CD4-positive, alpha-beta T cell (primary cell): ENCODE data around the gene DNAH6. TPM values are rescaled to one million over a fixed set of nuclear protein-coding genes. Genes with fewer than 3 reads are reported as not detected.
"Not testable (repeated sequence)": the region's sequence is repeated elsewhere in the genome, so short reads cannot be mapped to it uniquely, and the experiment has no call there.

Source experiments
- ATAC-seq: fragments of 200-7000 bp; cut with Tn5 transposase; one replicate; pipeline ENCODE4 v1.10.0; 2022; ENCODE audit warnings: mild to moderate bottlenecking; ENCODE audit not compliant: poor library complexity
- CTCF ChIA-PET: fragments of 350-600 bp; sonication (Branson Sonifier 250); formaldehyde crosslinking; loops from one replicate; lab custom pipeline; 2021; ENCODE audit warnings: antibody characterized with exemption, inconsistent platforms; lab: Charles Lee
- POLR2A ChIA-PET: fragments of 350-600 bp; sonication (Branson Sonifier 250); formaldehyde crosslinking; loops from one replicate; lab custom pipeline; 2021; ENCODE audit warnings: antibody characterized with exemption, inconsistent platforms; lab: Charles Lee
- DNase-seq, 14 experiments: peaks; one replicate each; pipeline ENCODE4 v3.0.0-alpha.2; 2013 to 2020; ENCODE audit warnings: mixed read lengths in 2 of 14
- H3K27ac ChIP-seq, 2 donors: one replicate each; pipeline versions ENCODE4 v1.5.1 to v1.7.0; 2013; ENCODE audit warnings: low read length in 2 of 2, low read depth in 1 of 2, mild to moderate bottlenecking in 1 of 2
- H3K27me3 ChIP-seq, 2 experiments: 1 replicate in 1 of 2; 2 replicates in 1 of 2; pipeline versions ENCODE4 v1.6.1 to v1.7.0; 2013; ENCODE audit warnings: low read length in 2 of 2, control low read depth in 1 of 2, mild to moderate bottlenecking in 1 of 2, moderate library complexity in 1 of 2; ENCODE audit not compliant: insufficient read depth in 2 of 2, control insufficient read depth in 1 of 2
- H3K36me3 ChIP-seq: one replicate; pipeline ENCODE4 v1.6.1; 2013; ENCODE audit warnings: low read length, control low read depth; ENCODE audit not compliant: insufficient read depth
- H3K4me1 ChIP-seq: one replicate; pipeline ENCODE4 v1.6.1; 2013; ENCODE audit warnings: low read length, control low read depth; ENCODE audit not compliant: insufficient read depth
- H3K4me3 ChIP-seq: one replicate; pipeline ENCODE4 v1.5.1; 2013; ENCODE audit warnings: mild to moderate bottlenecking, low read length, moderate library complexity
- H3K9me3 ChIP-seq, 2 experiments: 1 replicate in 1 of 2; 2 replicates in 1 of 2; pipeline versions ENCODE4 v1.6.1 to v1.7.0; 2013; ENCODE audit warnings: low read length in 2 of 2, mild to moderate bottlenecking in 2 of 2, control low read depth in 1 of 2, moderate library complexity in 1 of 2; ENCODE audit not compliant: control insufficient read depth in 1 of 2, insufficient read depth in 1 of 2
- H3K27ac Mint-ChIP-seq: one replicate; pipeline ENCODE4 v1.8.0; 2020; ENCODE audit warnings: mixed read lengths
- H3K27me3 Mint-ChIP-seq: one replicate; pipeline ENCODE4 v1.8.0; 2021; ENCODE audit warnings: mixed read lengths
- H3K36me3 Mint-ChIP-seq: one replicate; pipeline ENCODE4 v1.8.0; 2021; ENCODE audit warnings: low read depth, mixed read lengths
- H3K4me1 Mint-ChIP-seq: one replicate; pipeline ENCODE4 v1.8.0; 2021; ENCODE audit warnings: low read depth, mixed read lengths
- H3K4me3 Mint-ChIP-seq: one replicate; pipeline ENCODE4 v1.8.0; 2020; ENCODE audit warnings: mild to moderate bottlenecking, mixed read lengths
- H3K9me3 Mint-ChIP-seq: one replicate; pipeline ENCODE4 v1.8.0; 2020; ENCODE audit warnings: mixed read lengths
- intact Hi-C, 2 experiments: fragments of 100-400 bp; cut with DNase I in 1 of 2; cut with micrococcal nuclease in 1 of 2; formaldehyde crosslinking; loops; one replicate each; pipeline versions ENCODE4 v1.15.1 to v1.9.0; 2023 to 2025; cut with DNase I, micrococcal nuclease
- polyA plus RNA-seq, 2 donors: library from polyadenylated mRNA; unstranded; fragments of 120-200 nt; gene quantifications; one replicate each; pipeline ENCODE4 v1.2.1, GENCODE V29; 2013
- total RNA-seq, 174 experiments: library from RNA in 2 of 174; stranded (reverse) in 2 of 174; gene quantifications; one replicate each; pipeline ENCODE4 v1.2.3 and lab custom pipeline; 2021 to 2026
- TF ChIP-seq, protein P1 (sequence below): fragments of 200-600 bp; IDR thresholded peaks from one replicate; pipeline ENCODE4 v1.8.0; 2022; ENCODE audit warnings: antibody characterized with exemption, mild to moderate bottlenecking

The DNAH6 gene
- total RNA-seq: 1 to 10 TPM in 1 of 2 experiments, under 1 TPM in 1; 0.59 to 1.2 TPM
- 0.58 TPM for polyA plus RNA-seq (2013, experiment 1 of 2)
- polyA plus RNA-seq (2013, experiment 2 of 2): 0.53 TPM
- total RNA-seq (lab: John Stamatoyannopoulos, UW): 0 to 15.3 (median 2.8) reads per million in 172 experiments

GRCh38 chr2:84516234-84516986 lies at the start of gene DNAH6:
TSS of gene DNAH6 (plus strand) at chr2:84516498. CDS start at chr2:84517827, 1,329 bp downstream.
- Histone ChIP-seq H3K4me3 (peak within 1 kb of the TSS; percentile 64), H3K4me1 (peaks cover 13% of the 10 kb centered on the region), H3K27me3 (no peaks in the 10 kb centered on the region), H3K36me3 (no peaks in the 10 kb centered on the region), H3K9me3 (peaks cover 0 to 1% of the 10 kb centered on the region in 2 experiments), H3K27ac (peak within 1 kb of the TSS; percentile 14 to 26)
- peak within 1 kb of the TSS; percentile 90 for H3K4me3 Mint-ChIP-seq
- peak within 1 kb of the TSS; percentile 73 for H3K27ac Mint-ChIP-seq
- TF ChIP-seq, protein P1, sequence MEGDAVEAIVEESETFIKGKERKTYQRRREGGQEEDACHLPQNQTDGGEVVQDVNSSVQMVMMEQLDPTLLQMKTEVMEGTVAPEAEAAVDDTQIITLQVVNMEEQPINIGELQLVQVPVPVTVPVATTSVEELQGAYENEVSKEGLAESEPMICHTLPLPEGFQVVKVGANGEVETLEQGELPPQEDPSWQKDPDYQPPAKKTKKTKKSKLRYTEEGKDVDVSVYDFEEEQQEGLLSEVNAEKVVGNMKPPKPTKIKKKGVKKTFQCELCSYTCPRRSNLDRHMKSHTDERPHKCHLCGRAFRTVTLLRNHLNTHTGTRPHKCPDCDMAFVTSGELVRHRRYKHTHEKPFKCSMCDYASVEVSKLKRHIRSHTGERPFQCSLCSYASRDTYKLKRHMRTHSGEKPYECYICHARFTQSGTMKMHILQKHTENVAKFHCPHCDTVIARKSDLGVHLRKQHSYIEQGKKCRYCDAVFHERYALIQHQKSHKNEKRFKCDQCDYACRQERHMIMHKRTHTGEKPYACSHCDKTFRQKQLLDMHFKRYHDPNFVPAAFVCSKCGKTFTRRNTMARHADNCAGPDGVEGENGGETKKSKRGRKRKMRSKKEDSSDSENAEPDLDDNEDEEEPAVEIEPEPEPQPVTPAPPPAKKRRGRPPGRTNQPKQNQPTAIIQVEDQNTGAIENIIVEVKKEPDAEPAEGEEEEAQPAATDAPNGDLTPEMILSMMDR: no peak
- H3K4me1 Mint-ChIP-seq: peaks cover 23% of the 10 kb centered on the region
- H3K36me3 Mint-ChIP-seq: no peaks in the 10 kb centered on the region
- intact Hi-C loops: loop anchor here in 1 of 2 experiments (5.0 kb wide), 1 partner anchor 351 kb away; no protein-coding TSS in a partner anchor
- H3K9me3 Mint-ChIP-seq: peaks cover 3% of the 10 kb centered on the region
- ChIA-PET POLR2A (interaction anchor here (0.6 to 1.4 kb wide), 5 partner anchors 11 to 364 kb away, joined by 3 to 4 read pairs (median 3); partner anchors contain the start of gene TRABD2A), CTCF (interaction anchor here (1.0 to 1.3 kb wide), 3 partner anchors 10 to 409 kb away, joined by 3 to 6 read pairs (median 3); no protein-coding TSS in a partner anchor)
- H3K27me3 Mint-ChIP-seq: no peaks in the 10 kb centered on the region
- peak; percentile 98 for ATAC-seq
- peak; percentile 78 to 96 (median 82) for DNase-seq

- DNase-seq (no peak), ATAC-seq (no peak)
- Mint-ChIP-seq H3K9me3 (peaks cover 1% of the 10 kb centered on the region), H3K27me3 (no peaks in the 10 kb centered on the region), H3K4me1 (no peaks in the 10 kb centered on the region), H3K36me3 (peaks cover 4% of the 10 kb centered on the region), H3K4me3 (no peak overlapping the region), H3K27ac (no peak overlapping the region)
- Histone ChIP-seq H3K36me3 (no peaks in the 10 kb centered on the region), H3K4me3 (no peak overlapping the region), H3K9me3 (no peaks in the 10 kb centered on the region), H3K27ac (no peak overlapping the region), H3K4me1 (no peaks in the 10 kb centered on the region), H3K27me3 (no peaks in the 10 kb centered on the region)
- intact Hi-C loops: no loop called here
- ChIA-PET CTCF (no interaction called here), POLR2A (no interaction called here)
- TF ChIP-seq, protein P1: no peak
Measured at GRCh38 chr2:84467389-84467788, 48.9 kb upstream of the DNAH6 start.

- H3K27me3 ChIP-seq, H3K4me3 ChIP-seq, H3K27me3 Mint-ChIP-seq, intact Hi-C loops, H3K36me3 Mint-ChIP-seq, CTCF ChIA-PET, H3K9me3 ChIP-seq, H3K9me3 Mint-ChIP-seq, H3K4me3 Mint-ChIP-seq, H3K4me1 Mint-ChIP-seq, H3K36me3 ChIP-seq, H3K27ac ChIP-seq, DNase-seq, ATAC-seq, POLR2A ChIA-PET, H3K27ac Mint-ChIP-seq, H3K4me1 ChIP-seq: not testable (repeated sequence)
Measured at GRCh38 chr2:84472423-84472822, 43.9 kb upstream of the DNAH6 start.
